B cell (primary cell): ENCODE results near the gene ZEB2. TPM values are rescaled to one million over a fixed set of nuclear protein-coding genes. Genes with fewer than 3 reads are reported as not detected.

Source experiments
- ATAC-seq: fragments of 200-7000 bp; cut with Tn5 transposase; one replicate; pipeline ENCODE4 v1.10.0; 2021; ENCODE audit warnings: low read depth, mild to moderate bottlenecking, moderate number of reproducible peaks, moderate library complexity
- CTCF ChIA-PET: fragments of 350-600 bp; sonication (Branson Sonifier 250); formaldehyde crosslinking; loops from one replicate; lab custom pipeline; 2021; ENCODE audit warnings: antibody characterized with exemption, inconsistent platforms; lab: Charles Lee
- POLR2A ChIA-PET: fragments of 350-600 bp; sonication (Branson Sonifier 250); formaldehyde crosslinking; loops from one replicate; lab custom pipeline; 2021; ENCODE audit warnings: antibody characterized with exemption; lab: Charles Lee
- DNase-seq: peaks from one replicate; pipeline ENCODE4 v3.0.0; 2013
- H2AFZ ChIP-seq: 2 replicates; pipeline ENCODE4 v1.6.1; 2012; ENCODE audit warnings: mild to moderate bottlenecking, low read depth, low read length; ENCODE audit not compliant: insufficient read depth, poor library complexity, severe bottlenecking
- H3K27ac ChIP-seq, 2 donors: 1 replicate in 1 of 2; 2 replicates in 1 of 2; pipeline ENCODE4 v1.5.1; 2012 to 2013; ENCODE audit warnings: low read length in 2 of 2, mild to moderate bottlenecking in 2 of 2, moderate library complexity in 1 of 2
- H3K27me3 ChIP-seq, 4 experiments: fragments of 200-600 bp in 1 of 4; sonication (generic) in 1 of 4; replicated peaks in 1 of 4; 1 replicate in 2 of 4; 2 replicates in 2 of 4; pipeline versions ENCODE4 v1.6.1 to v1.7.0; 2013 to 2016; ENCODE audit warnings: low read length in 3 of 4, mild to moderate bottlenecking in 2 of 4, mixed read lengths in 1 of 4, moderate library complexity in 1 of 4; ENCODE audit not compliant: insufficient read depth in 4 of 4, control insufficient read depth in 3 of 4; ENCODE audit errors: control extremely low read depth in 1 of 4
- H3K36me3 ChIP-seq, 2 experiments: replicated peaks in 1 of 2; 1 replicate in 1 of 2; 2 replicates in 1 of 2; pipeline versions ENCODE4 v1.6.1 to v1.7.1; 2013; ENCODE audit warnings: low read length in 1 of 2; ENCODE audit not compliant: insufficient read depth in 2 of 2, control insufficient read depth in 1 of 2; ENCODE audit errors: control extremely low read depth in 1 of 2, extremely low read depth in 1 of 2
- H3K4me1 ChIP-seq, 2 donors: fragments of 200-600 bp in 1 of 2; sonication (generic) in 1 of 2; 1 replicate in 1 of 2; 2 replicates in 1 of 2; pipeline versions ENCODE4 v1.5.1 to v1.6.1; 2013 to 2017; ENCODE audit warnings: low read length in 2 of 2; ENCODE audit not compliant: control insufficient read depth in 2 of 2, insufficient read depth in 2 of 2
- H3K4me2 ChIP-seq: replicated peaks from 2 replicates; pipeline ENCODE3; 2012; ENCODE audit warnings: mild to moderate bottlenecking, low read depth, low read length; ENCODE audit not compliant: poor library complexity, severe bottlenecking
- H3K4me3 ChIP-seq, 5 experiments: fragments of 200-600 bp in 1 of 5; sonication (generic) in 1 of 5; 1 replicate in 3 of 5; 2 replicates in 2 of 5; pipeline versions ENCODE4 v1.5.1 to v1.7.0; 2011 to 2016; ENCODE audit warnings: low read length in 4 of 5, mild to moderate bottlenecking in 4 of 5, low read depth in 2 of 5, control low read depth in 1 of 5, moderate library complexity in 1 of 5; ENCODE audit not compliant: insufficient read depth in 1 of 5; ENCODE audit errors: control extremely low read depth in 1 of 5, extremely low read depth in 1 of 5
- H3K79me2 ChIP-seq: fragments of 200-600 bp; sonication (generic); one replicate; pipeline ENCODE4 v1.6.0; 2016; ENCODE audit warnings: low read length; ENCODE audit not compliant: control insufficient read depth, insufficient read depth
- H3K9ac ChIP-seq: fragments of 200-600 bp; sonication (generic); 2 replicates; pipeline ENCODE4 v1.6.1; 2017; ENCODE audit warnings: mild to moderate bottlenecking, low read length, moderate library complexity
- H3K9me3 ChIP-seq, 3 donors: one replicate each; pipeline versions ENCODE4 v1.6.1 to v1.7.1; 2013; ENCODE audit warnings: low read length in 2 of 3; ENCODE audit not compliant: control insufficient read depth in 2 of 3, insufficient read depth in 1 of 3; ENCODE audit errors: control extremely low read depth in 1 of 3
- H4K20me1 ChIP-seq: 2 replicates; pipeline ENCODE4 v1.6.0; 2012; ENCODE audit warnings: mild to moderate bottlenecking, low read length; ENCODE audit not compliant: insufficient read depth, control insufficient read depth, poor library complexity, severe bottlenecking
- H3K27ac Mint-ChIP-seq: one replicate; pipeline ENCODE4 v1.8.0; 2021; ENCODE audit warnings: mixed read lengths
- H3K27me3 Mint-ChIP-seq: one replicate; pipeline ENCODE4 v1.8.0; 2021; ENCODE audit warnings: mixed read lengths
- H3K4me1 Mint-ChIP-seq: one replicate; pipeline ENCODE4 v1.8.0; 2021; ENCODE audit warnings: mixed read lengths
- H3K4me3 Mint-ChIP-seq: one replicate; pipeline ENCODE4 v1.8.0; 2021; ENCODE audit warnings: mixed read lengths
- H3K9me3 Mint-ChIP-seq: one replicate; pipeline ENCODE4 v1.8.0; 2022; ENCODE audit warnings: mixed read lengths; ENCODE audit not compliant: insufficient read depth
- CTCF ChIP-seq: fragments of 200-600 bp; IDR thresholded peaks from one replicate; pipeline ENCODE4 v1.8.0; 2022; ENCODE audit warnings: antibody characterized with exemption, mild to moderate bottlenecking
- EZH2 ChIP-seq: IDR thresholded peaks from 2 replicates; pipeline ENCODE4 v1.6.1; 2012; ENCODE audit warnings: borderline replicate concordance, low read depth, mild to moderate bottlenecking, moderate library complexity, low read length; ENCODE audit not compliant: insufficient read depth, poor library complexity, severe bottlenecking
- WGBS: methylation state at CpG from one replicate; pipeline ENCODE4 v1.1.5; 2013; ENCODE audit warnings: missing lambda C conversion rate; ENCODE audit not compliant: insufficient coverage; 5-methylcytosine and 5-hydroxymethylcytosine counted together
- intact Hi-C: fragments of 100-400 bp; cut with micrococcal nuclease; formaldehyde crosslinking; loops from one replicate; pipeline ENCODE4 v1.10.0; 2022
- polyA plus RNA-seq: library from polyadenylated mRNA; depleted of rRNA; stranded (reverse); fragments of >200 nt; gene quantifications from 2 replicates; pipeline ENCODE4 v1.2.3, GENCODE V29; 2012
- total RNA-seq, 2 donors: library from RNA; stranded (reverse); fragments of 120-200 nt in 1 of 2; gene quantifications; 1 replicate in 1 of 2; 2 replicates in 1 of 2; pipeline versions ENCODE4 v1.2.3 to v1.2.4, GENCODE V29; 2013 to 2022

The ZEB2 gene
- total and polyA plus RNA-seq, 2 donors (not counting 1 experiment from before 2014, with no cell fraction given) = 56.3 to 217 TPM

- H3K9ac ChIP-seq = no peak overlapping the region
- peaks cover 86% of the 10 kb centered on the region for H3K79me2 ChIP-seq
- Mint-ChIP-seq H3K27me3 (no peaks in the 10 kb centered on the region), H3K4me1 (peaks cover 74% of the 10 kb centered on the region), H3K9me3 (no peaks in the 10 kb centered on the region), H3K4me3 (peak overlapping the region; percentile 8), H3K27ac (peak overlapping the region; percentile 16)
- peaks cover 56% of the 10 kb centered on the region for H4K20me1 ChIP-seq
- no peak for TF ChIP-seq CTCF
- no peak for TF ChIP-seq EZH2
- ChIA-PET CTCF (no interaction called here), POLR2A (no interaction called here)
- peaks cover 0 to 3% (median 0%) of the 10 kb centered on the region in 3 donors for H3K9me3 ChIP-seq
- peak overlapping the region; percentile 2 for H3K4me2 ChIP-seq
- H3K36me3 ChIP-seq = peaks cover 5 to 28% of the 10 kb centered on the region in 2 experiments
- DNase-seq = no peak
- H3K27me3 ChIP-seq = no peaks in the 10 kb centered on the region
- H3K4me3 ChIP-seq = no peak overlapping the region
- H2AFZ ChIP-seq = no peak overlapping the region
- H3K4me1 ChIP-seq = peaks cover 30% of the 10 kb centered on the region in 2 donors
- 50% methylated on average over 2 of the region's 6 CpGs for WGBS
- peak overlapping the region in 1 of 2 donors; percentile 5 for H3K27ac ChIP-seq
- no peak for ATAC-seq
- intact Hi-C loops = no loop called here
Measured at GRCh38 chr2:144495227-144496091, 24.5 kb downstream of the ZEB2 start.
